ENCODE data around the gene SMARCA4.

DNA sequence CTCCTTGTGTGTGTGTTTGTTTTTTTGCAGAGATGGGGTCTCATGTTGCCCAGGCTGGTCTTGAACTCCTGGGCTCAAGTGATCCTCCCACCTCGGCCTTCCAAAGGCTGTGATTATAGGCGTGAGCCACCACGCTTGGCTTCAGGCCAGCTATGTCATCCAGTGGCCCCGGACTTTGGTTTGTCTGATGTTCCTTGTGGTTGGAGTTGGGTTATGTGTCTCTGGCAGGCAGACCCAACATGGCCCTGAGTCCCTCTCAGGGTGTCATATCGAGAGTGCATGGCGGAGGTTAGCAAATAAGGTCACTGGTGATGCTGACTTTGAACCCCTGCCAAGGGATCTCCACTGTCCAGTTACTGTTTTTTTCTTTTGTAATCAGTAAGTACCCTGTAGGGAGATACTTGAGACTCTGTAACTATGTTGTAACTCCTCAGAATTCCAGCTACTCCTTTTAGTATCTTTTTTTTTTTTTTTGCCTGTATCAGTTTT is 37.3 kb downstream of the SMARCA4 start:
- TF ChIP-seq, protein P1, sequence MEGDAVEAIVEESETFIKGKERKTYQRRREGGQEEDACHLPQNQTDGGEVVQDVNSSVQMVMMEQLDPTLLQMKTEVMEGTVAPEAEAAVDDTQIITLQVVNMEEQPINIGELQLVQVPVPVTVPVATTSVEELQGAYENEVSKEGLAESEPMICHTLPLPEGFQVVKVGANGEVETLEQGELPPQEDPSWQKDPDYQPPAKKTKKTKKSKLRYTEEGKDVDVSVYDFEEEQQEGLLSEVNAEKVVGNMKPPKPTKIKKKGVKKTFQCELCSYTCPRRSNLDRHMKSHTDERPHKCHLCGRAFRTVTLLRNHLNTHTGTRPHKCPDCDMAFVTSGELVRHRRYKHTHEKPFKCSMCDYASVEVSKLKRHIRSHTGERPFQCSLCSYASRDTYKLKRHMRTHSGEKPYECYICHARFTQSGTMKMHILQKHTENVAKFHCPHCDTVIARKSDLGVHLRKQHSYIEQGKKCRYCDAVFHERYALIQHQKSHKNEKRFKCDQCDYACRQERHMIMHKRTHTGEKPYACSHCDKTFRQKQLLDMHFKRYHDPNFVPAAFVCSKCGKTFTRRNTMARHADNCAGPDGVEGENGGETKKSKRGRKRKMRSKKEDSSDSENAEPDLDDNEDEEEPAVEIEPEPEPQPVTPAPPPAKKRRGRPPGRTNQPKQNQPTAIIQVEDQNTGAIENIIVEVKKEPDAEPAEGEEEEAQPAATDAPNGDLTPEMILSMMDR (IDR thresholded peaks at IDR 0.05) = no peak
- TF ChIP-seq POLR2A (IDR thresholded peaks at IDR 0.05) = no peak

All from lower leg skin (tissue), 3 donors.